Measurements from ENCODE around the gene RHBDD3.
"Not testable (repeated sequence)": the region's sequence is repeated elsewhere in the genome, so short reads cannot be mapped to it uniquely, and the experiment has no call there.

Gene RHBDD3

GRCh38 chr22:29253561-29254285, 14.1 kb downstream of the RHBDD3 start:
- in situ Hi-C loops (cut with HindIII; ENCODE audit: low sequenced_read_pairs), result no loop called here

DNA sequence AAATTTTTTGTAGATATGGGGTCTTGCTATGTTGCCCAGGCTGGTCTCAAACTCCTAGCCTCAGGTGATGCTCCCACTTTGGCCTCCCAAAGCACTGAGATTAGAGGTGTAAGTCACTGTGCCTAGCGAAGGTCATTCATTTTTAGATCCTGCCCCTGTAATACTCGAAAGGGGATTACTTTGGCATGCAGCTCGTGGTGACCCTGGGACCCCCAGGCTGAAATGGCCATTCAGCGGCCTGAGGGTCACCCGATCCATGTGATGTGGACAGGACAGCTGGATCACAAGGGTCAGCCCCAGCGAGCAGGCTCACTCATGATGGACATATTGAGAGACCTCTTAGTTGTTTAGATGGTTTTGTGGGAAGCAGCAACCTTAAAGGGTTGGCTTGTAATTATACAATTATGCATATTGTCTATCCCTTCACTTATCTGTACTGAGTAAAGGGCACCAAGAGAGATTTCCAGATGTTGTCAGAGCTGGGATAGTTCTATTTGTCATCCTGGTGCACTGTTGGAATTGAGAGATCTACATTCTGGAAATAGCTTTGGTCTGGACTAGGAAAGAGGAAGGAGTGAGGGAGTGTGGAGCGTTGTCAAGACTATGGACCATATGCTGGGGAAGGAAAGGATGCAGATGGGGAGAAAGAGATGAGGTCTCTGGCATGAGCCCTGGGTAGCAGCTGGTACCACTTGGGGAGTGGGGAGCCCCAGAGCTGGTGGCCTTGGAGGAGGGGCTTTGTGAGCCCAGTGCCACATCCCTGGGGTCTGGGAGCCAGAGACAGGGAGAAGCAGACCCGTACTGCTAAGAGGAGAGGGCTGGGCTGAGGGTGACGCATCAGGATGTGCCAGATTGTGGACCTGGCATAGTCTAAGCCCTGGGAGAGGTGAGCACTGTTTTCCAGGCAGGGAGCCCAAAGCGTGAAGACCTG, 15.5 kb downstream of the RHBDD3 start:
- in situ Hi-C loops (cut with HindIII; ENCODE audit: low sequenced_read_pairs), result no loop called here

DNA sequence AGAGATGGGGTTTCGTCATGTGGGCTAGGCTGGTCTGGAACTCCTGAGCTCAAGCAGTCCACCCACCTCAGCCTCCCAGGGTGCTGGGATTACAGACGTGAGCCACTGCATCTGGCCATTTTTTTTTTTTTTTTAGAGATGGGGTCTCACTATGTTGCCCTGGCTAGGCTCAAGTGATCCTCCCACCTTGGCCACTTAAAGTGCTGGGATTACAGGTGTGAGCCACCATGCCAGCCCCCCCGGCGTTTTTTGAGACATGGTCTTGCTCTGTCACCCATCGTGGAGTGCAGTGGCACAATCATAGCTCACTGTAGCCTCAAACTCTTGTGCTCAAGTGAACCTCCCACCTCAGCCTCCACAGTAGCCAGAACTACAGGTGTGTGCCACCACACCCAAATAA, 16.5 kb downstream of the RHBDD3 start:
- in situ Hi-C loops (cut with HindIII; ENCODE audit: low sequenced_read_pairs), result no loop called here

DNA sequence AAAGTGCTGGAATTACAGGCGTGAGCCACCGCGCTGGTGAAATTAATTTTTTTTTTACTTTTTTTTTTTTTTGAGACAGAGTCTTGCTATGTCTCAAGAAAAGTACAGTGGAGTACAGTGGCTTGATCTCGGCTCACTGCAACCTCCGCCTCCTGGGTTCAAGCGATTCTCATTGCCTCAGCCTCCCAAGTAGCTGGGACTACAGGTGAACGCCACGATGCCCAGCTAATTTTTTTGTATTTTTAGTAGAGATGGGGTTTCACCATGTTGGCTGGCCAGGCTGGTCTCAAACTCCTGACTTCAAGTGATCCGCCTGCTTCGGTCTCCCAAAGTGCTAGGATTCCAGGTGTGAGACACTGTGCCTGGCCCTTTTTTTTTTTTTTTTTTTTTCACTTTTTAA, 19.9 kb downstream of the RHBDD3 start:
- in situ Hi-C loops (cut with HindIII; ENCODE audit: low sequenced_read_pairs), result not testable (repeated sequence)

GRCh38 chr22:29245626-29246385, 22.0 kb downstream of the RHBDD3 start:
- in situ Hi-C loops (cut with HindIII; ENCODE audit: low sequenced_read_pairs), result no loop called here

DNA sequence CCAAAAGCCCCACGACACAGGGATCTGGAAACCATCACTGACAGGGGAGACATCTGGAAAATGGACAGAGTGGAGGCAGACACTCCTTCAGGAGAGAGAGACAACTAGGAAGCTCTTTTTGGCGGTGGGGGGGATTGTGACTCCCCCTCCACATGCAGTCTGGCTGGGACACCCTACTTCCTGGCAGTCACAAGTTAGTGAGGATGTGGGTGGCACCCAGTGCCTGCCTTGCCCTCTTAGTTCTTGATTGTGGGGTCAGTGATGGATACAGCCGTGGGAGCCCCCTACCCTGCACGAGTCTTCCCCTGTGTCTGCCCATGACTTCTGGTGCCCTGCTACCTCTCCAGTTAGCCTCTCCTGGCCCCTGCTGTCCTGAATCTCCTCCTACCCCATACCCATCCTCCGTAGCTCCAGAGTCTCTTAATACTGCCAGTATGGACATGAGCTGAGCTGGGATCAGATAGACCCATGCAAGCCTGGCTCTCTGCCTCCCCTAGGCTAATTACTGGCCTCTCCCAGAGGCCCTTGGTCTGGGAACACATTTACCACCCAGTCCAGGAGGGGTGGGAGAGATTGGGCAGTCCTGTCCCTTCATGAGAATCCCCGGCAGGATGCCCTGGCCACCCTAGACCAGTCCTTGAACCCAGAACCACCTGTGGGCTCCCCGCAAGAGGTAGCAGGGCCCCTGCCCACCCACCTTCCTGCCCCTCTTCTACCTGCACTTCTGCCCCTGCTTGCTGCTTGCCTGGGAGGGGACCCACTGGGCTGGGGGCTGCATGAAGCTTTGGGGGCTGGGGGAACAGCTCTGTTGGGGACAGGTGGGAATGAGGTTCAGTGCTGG, 22.8 kb downstream of the RHBDD3 start:
- in situ Hi-C loops (cut with HindIII; ENCODE audit: low sequenced_read_pairs), result no loop called here

DNA sequence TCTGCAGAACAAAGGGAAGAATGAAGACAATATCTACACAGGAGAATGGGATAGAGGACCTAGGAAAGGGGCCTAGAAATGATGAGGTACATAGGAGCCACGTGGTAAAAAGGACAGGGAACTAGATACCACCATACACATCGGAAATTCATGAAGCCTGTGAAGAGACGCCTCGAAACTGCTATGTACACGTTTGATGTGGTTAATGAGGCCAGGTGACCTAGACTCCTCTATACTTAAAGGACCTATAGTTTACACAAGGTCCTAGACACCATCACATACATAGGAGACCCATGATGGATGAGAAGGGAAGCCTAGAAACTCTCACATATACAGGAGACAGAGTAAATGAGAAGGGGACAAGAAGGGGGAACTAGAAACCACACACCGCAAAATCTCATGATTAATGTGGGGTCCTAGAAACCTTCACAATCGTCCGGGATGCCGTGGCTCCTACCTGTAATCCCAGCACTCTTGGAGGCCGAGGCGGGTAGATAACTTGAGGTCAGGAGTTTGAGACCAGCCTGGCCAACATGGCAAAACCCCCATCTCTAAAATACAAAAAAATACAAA, 23.8 kb downstream of the RHBDD3 start:
- in situ Hi-C loops (cut with HindIII; ENCODE audit: low sequenced_read_pairs), result no loop called here

DNA sequence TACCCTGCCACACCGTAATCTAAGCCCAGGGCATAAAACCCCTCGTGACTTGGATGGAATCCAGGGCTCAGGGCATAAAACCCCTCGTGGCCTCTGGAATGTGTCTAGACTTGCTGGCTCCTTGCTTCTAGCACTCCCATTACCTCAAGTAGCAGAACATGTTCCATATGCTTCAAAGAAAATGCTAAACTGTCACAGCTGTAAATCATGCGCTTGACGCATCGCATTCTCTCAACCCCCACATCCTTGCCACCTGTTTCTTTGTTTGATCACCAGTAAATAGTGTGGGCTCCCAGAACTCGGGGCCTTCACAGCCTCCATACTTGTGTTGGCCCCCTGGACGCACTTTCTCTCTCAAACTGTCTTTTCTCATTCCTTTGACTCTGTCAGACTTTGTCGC, 27.3 kb downstream of the RHBDD3 start:
- in situ Hi-C loops (cut with HindIII; ENCODE audit: low sequenced_read_pairs), result not testable (repeated sequence)

GRCh38 chr22:29233277-29233877, 34.4 kb downstream of the RHBDD3 start:
- in situ Hi-C loops (cut with HindIII; ENCODE audit: low sequenced_read_pairs), result no loop called here

GRCh38 chr22:29231971-29232959, 35.5 kb downstream of the RHBDD3 start:
- in situ Hi-C loops (cut with HindIII; ENCODE audit: low sequenced_read_pairs), result no loop called here

GRCh38 chr22:29230972-29231875, 36.6 kb downstream of the RHBDD3 start:
- in situ Hi-C loops (cut with HindIII; ENCODE audit: low sequenced_read_pairs), result no loop called here

DNA sequence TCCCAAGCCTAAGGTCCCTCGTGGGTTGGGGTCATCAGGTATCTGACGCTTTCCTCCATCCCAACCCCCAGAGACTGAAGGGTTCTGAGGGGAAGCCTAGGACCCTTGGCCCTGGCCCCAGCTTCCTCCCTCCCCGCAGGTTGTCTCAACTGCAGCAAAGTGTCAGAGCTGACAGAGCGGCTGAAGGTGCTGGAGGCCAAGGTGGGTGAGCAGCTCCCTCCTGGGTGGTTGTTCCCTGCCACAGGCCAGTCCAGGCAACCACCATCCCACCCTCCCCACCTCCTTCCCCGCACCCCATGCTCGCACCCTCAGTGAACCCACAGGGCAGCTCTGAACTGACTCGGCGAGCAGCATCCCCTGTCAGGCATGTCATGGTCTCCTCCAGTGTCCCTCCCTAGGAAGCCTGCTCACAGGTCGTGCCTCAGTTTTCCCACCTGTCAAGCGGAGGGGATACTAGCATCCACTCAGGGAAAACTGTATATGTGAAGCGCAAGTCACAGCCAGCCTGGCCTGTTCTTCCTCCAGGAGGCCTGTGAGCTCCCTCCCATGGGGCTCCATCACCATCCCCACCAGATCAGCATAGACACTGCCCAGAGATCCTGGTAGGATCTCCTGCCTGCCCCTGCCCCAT, 41.3 kb downstream of the RHBDD3 start:
- in situ Hi-C loops (cut with HindIII; ENCODE audit: low sequenced_read_pairs), result no loop called here

DNA sequence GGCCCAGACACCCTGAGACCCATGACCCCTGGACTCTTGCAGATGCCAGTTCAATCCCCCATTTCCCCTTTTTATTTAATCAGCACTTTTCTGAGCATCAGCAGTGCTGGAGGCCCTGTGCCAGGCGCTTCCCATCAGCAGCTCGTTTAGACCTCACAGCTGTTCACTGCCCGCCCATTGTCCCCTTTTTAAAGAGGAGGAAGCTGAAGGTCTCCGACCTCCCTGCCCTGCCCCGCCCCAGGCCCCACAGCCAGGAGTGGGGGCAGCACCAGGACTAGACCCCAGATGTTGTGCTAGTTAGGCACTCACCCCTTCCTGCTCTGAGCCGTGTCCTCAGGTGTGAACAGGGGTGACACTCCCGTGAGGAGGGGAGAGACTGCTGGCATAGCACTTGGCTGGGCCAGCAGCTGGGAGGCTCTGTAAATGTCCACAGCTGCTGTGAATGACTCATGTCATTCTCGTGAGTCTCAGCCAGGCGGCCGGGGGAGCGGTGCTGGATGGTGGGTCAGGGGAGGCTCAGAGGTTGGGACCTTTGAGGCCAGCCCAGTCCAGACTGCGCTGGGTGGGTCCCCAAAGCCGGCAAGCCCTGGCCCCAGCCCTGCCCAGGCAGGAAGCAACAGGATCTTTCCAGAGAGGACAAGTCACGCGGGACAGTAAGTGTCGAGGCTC, 42.2 kb downstream of the RHBDD3 start:
- in situ Hi-C loops (cut with HindIII; ENCODE audit: low sequenced_read_pairs), result no loop called here

GRCh38 chr22:29224859-29225410, 42.8 kb downstream of the RHBDD3 start:
- in situ Hi-C loops (cut with HindIII; ENCODE audit: low sequenced_read_pairs), result no loop called here

GRCh38 chr22:29224121-29224858, 43.5 kb downstream of the RHBDD3 start:
- in situ Hi-C loops (cut with HindIII; ENCODE audit: low sequenced_read_pairs), result no loop called here

Measured in DLD1 (cell line).